Hematopoietic multipotent progenitor cell (in vitro differentiated cells): ENCODE data around the gene TES. TPM values are rescaled to one million over a fixed set of nuclear protein-coding genes. Genes with fewer than 3 reads are reported as not detected.
A peak's percentile ranks its signal among the peaks of the same experiment; 100 is the strongest.
"Not testable (repeated sequence)": the region's sequence is repeated elsewhere in the genome, so short reads cannot be mapped to it uniquely, and the experiment has no call there.

Experiments used
- DNase-seq, 3 donors: peaks; one replicate each; pipeline ENCODE4 v3.0.0-alpha.2; 2011 to 2015; ENCODE audit warnings: low read depth in 2 of 3, low spot score in 2 of 3
- total RNA-seq: library from RNA; depleted of rRNA; stranded (reverse); fragments of >200 nt; gene quantifications from one replicate; pipeline ENCODE4 v1.2.3, GENCODE V29; 2012

TES gene
- total RNA-seq, 1 donor: 88.1 TPM

DNA sequence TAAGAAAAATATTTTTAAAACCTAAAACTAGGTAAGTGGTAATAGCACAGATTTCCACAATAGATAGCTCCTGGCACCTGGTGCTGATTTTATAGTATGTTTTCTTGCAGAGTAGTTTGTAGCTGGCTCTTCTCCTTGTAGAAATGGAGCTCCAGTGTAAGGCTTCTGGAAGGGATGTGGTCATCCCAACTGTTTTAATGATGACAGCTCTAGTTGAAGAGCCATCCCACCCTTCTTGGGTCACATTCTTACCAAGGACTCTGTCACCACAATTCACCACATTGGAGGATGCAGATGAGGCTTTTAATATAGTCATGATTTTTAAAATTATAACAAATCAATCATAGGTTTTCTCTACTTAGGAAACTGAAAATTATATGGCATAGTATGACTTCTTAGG lies 31.0 kb downstream of the TES start:
- DNase-seq: no peak

DNA sequence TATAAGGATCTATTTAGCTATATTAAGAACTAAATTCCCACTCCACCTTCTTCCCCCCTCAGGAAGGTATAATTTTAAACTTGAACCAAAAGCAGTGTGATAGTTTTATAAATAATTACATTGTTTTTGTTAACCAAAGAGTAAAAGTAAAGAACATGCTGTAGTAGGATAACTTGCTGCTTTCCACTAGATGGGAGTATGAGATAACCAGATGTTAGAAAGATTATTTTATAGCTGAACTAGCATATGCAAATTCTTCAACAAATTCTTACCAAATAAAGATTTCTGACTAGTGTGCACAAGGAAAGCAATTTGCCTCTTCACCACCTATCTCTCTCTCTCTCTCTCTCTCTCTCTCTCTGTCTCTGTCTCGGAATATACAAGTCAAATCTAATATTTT lies 31.8 kb downstream of the TES start:
- DNase-seq: no peak

- no peak for DNase-seq
Observed at GRCh38 chr7:116242759-116243158, 32.4 kb downstream of the TES start.

GRCh38 chr7:116244803-116245202 lies 34.5 kb downstream of the TES start:
- not testable (repeated sequence) for DNase-seq

- no peak for DNase-seq
Observed at GRCh38 chr7:116246357-116246756, 36.0 kb downstream of the TES start.

DNA sequence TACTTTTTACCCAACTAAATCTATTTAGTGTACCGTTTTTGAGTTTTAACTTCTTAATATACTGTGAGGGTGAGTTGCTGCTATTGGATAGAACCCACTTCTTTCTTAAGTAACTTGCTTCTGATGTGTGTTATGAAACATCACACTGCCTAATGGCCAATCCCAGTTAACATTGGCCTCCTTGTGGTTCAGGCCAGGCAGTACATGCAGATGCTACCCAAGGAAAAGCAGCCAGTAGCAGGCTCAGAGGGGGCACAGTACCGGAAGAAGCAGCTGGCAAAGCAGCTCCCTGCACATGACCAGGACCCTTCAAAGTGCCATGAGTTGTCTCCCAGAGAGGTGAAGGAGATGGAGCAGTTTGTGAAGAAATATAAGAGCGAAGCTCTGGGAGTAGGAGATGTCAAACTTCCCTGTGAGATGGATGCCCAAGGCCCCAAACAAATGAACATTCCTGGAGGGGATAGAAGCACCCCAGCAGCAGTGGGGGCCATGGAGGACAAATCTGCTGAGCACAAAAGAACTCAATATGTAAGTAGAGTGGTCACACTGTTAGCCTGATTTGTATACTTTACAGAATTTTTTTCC lies 39.7 kb downstream of the TES start:
- peak in 2 of 3 donors; percentile 30 to 43 for DNase-seq

DNA sequence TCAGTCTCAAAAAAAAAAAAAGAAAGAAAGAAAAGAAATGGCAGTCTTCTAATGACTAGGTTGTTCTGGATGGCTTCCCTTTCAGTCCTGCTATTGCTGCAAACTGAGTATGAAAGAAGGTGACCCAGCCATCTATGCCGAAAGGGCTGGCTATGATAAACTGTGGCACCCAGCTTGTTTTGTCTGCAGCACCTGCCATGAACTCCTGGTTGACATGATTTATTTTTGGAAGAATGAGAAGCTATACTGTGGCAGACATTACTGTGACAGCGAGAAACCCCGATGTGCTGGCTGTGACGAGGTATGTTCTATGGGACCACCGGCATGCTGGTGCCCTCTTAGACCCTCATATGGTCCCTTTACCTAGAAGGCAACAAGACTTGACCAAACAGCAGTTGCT lies 41.3 kb downstream of the TES start:
- no peak for DNase-seq

DNA sequence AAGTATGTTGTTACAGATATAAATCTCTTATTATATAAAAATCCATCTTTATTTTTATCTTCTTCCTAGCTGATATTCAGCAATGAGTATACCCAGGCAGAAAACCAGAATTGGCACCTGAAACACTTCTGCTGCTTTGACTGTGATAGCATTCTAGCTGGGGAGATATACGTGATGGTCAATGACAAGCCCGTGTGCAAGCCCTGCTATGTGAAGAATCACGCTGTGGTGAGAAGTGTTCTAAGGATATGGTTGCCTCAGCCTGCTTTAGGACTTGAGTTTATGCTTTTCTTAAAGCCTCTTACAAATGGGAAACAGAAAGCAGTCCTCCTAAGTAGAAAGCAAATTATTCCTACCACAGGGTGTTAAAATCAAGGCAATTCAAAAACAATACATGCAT lies 41.9 kb downstream of the TES start:
- DNase-seq: no peak

- no peak for DNase-seq
Observed at GRCh38 chr7:116257156-116257555, 46.8 kb downstream of the TES start.

GRCh38 chr7:116258734-116259133 lies 48.4 kb downstream of the TES start:
- peak; percentile 13 to 74 (median 54) for DNase-seq

DNA sequence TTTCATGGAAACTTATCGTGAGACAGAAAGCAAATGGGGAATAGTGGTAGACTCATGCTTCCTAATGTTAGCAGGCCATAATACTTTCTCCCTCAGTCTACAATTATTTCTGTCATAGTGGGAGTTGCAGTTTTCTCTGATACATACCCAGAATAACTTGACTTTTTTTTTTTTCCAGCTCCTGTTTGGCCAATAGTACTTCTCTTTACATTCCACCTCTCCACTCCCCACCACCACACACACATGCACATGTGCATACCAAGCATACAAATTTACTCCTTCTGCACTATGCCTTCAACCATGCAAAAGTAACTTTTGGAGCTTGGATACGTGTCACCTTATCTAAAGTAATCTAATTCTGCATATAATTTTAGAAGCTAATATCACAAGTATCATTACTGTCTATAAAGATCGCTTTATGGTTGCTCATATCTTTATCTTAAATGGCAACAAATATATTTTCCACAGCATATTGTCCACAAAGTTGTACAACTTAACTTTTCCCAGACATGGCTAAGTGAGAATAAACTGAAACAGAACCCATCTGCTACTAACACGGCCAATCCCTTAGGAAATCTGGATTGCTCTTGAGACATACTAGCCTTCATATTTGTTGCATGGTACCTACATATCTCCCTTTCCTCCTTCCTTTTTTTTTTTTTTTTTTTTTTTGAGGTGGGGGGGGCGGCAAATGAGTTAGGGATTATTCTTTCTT lies 49.0 kb downstream of the TES start:
- no peak for DNase-seq

GRCh38 chr7:116259871-116260440 lies 49.6 kb downstream of the TES start:
- DNase-seq: no peak

DNA sequence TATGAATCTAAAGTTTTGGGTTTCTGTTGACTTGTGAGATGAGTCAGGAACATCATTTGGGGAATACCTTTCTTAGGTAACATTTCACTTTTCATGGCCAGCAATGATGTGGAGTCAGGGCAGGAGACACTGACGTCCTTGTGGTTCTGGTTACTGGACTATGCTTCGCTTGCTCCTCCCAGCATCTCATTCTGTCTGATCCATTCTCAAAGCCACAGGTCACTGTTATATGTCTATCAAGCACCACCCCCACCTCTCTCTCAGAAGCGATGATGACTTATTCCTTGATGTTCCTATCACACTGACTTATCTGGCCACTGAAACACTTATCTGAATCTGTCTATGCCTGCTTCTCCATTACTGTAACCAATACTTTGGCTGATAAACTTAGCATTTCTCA lies 51.6 kb downstream of the TES start:
- no peak for DNase-seq

GRCh38 chr7:116265881-116266280 lies 55.5 kb downstream of the TES start:
- no peak for DNase-seq

DNA sequence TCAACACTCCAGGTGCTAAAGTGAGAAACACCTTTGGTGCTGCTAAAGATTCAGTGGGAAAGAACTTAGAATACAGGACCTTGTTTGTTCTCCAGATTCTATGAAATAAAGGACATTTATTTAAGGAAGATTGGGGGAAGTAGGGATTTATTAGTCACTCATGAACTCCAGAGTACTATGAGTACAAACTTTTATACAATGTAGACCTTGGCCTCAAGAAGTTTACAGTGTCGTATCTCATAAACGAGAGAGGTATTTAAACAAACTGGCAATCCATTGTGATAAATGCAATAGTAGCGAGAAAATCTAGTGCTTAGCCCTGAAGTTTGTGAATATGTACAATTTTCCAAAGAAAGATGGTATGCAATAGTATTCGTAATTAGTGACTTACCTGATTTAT lies 59.1 kb downstream of the TES start:
- no peak for DNase-seq

- DNase-seq: no peak
Observed at GRCh38 chr7:116271161-116271913, 61.0 kb downstream of the TES start.

DNA sequence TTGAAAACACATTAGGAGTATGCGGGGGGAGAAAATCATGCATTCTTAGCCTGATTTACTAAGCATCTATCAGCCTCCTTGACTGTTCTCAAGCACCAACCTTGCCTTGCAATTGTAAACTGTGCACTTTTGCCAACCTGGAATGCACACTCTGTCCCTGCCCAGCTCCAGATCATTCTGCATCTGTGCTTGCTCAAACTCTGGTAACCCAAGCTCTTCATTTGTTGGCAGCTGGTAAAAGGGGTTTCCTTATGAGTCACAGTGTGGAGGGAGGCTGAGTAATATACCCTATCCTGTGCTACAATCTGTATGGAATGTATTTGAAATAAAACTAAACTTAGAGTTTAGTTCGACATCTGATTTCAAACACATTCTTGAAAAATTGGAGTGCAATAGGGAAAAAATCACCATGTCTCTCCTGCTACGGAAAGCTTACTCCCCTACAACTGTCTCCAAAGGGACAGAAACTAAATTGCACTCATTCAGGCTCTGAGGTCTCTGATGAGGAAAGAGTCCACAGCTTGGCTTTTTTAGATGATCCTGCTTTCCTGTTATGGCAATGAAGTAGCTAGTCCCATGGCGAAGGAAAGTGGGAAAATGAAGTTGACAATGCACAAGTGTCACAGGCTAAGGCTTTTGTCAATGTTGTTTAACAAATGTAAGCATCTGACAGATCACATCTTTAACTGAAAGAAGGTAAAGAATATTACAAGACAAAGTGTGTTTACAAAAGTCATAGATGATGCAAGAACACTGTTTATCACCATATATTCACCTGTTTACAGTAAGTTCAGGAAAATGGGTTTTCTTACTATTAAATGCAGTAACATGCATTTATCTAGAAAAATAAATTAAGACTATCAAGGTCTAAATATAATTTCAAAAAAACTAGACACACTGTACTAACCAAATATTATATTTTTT lies 61.9 kb downstream of the TES start:
- DNase-seq: no peak

DNA sequence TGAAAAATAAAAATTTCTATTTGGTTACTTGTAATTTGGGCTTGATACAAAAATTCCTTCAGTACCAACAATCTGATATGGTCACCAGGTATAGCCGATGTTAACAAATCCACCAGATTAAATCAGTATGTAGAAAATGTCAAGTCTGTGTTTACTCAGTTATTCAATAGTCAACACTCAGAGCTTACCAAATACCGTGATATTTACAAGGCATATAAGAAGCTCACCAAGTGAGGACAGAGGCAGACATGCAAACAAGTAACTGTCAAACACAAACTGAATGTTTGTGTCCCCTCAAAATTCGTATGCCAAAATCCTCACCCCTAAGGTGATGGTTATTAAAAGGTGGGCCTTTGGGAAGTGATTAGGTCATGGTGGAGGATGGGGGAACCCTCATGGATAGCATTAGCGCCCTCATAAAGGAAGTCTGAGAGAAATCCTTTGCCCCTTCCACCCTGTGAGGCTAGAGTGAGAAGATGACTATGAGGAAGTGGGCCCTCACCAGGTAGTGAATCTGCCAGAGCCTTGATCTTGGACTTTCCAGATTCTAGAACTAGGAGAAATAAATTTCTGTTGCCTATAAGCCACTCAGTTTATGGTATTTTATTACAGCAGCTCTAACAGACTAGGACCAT lies 63.1 kb downstream of the TES start:
- DNase-seq: no peak

GRCh38 chr7:116273918-116274301 lies 63.6 kb downstream of the TES start:
- no peak for DNase-seq

DNA sequence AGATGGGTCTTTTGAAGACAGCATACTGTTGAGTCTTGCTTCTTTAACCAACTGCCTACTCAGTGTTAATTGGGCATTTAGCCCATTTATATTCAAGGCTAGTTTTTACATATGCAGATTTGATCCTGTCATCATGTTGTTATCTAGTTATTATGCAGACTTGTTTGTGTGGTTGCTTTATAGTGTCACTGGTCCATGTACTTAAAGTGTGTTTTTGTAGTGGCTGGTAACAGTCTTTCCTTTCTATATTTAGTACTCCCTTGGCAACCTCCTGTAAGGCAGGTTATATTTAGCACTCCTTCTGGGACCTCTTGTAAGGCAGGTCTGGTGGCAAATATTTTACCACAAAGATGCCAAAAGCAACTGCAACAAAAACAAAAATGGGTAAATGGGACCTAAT lies 66.7 kb downstream of the TES start:
- DNase-seq: no peak
